ENCODE measurements around the gene SPAAR. TPM values are rescaled to one million over a fixed set of nuclear protein-coding genes. Genes with fewer than 3 reads are reported as not detected.

The SPAAR gene
- total RNA-seq, 1 experiment from 2014 or later: not detected

DNA sequence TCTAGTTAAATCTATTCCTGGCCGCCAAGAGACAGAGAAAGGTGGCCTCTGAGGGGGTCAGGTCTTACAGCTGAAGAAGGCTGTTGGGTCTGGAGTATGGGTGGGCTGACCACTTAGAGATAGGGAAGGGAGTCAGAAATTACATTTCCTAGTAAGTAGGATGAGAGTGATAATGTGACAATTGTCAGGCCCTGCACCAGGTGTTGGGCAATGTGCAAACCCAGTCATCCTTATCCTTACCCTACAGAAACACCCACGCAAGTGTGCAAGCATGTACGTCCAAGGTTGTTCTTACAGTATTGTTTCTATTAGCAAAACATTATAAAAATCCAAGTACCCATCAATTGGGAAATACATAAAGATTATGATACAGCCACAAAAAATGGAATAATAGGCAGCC, 9.5 kb downstream of the SPAAR start:
- no peaks in the 10 kb centered on the region; the same call in 1 of the 2 replicates for H3K27me3 Mint-ChIP-seq (ENCODE audit: low read depth)
- no peak overlapping the region for H2BK5ac ChIP-seq (ENCODE audit: insufficient read length, low read length)
- no peaks in the 10 kb centered on the region for H3K79me2 ChIP-seq (ENCODE audit: insufficient read depth, low read length)
- DNase-seq: no peak
- H3K9ac ChIP-seq (ENCODE audit: extremely low read depth, insufficient read length, low read length): no peak overlapping the region
- WGBS (ENCODE audit: extremely low coverage, insufficient read length, low lambda C conversion rate): no CpG with 5 or more reads among the region's 3 CpGs
- H3K36me3 Mint-ChIP-seq (ENCODE audit: insufficient read depth in 1 of 3, low read depth in 3 of 3): no peaks in the 10 kb centered on the region
- no peak overlapping the region for H4K5ac ChIP-seq (ENCODE audit: insufficient read length, low read depth, low read length)
- H3K27ac ChIP-seq (ENCODE audit: insufficient read length, low read depth, low read length): no peak overlapping the region
- no peak overlapping the region for H3T11ph ChIP-seq (ENCODE audit: low read length)
- H4K20me1 ChIP-seq (ENCODE audit: control insufficient read depth, insufficient read depth, insufficient read length): no peaks in the 10 kb centered on the region
- H2BK20ac ChIP-seq (ENCODE audit: low read depth, low read length, poor library complexity, severe bottlenecking): no peak overlapping the region
- H2AK5ac ChIP-seq (ENCODE audit: insufficient read length, low read length): no peak overlapping the region
- H3K27me3 ChIP-seq (ENCODE audit: insufficient read depth, low read length): no peaks in the 10 kb centered on the region
- H3K4me2 ChIP-seq (ENCODE audit: insufficient read depth, insufficient read length, low read length): no peak overlapping the region
- no peak overlapping the region for H4K8ac ChIP-seq (replicated peaks; ENCODE audit: insufficient read length, low read depth, low read length)
- H3K4ac ChIP-seq (ENCODE audit: low read depth, low read length): no peak overlapping the region
- H3K23ac ChIP-seq (ENCODE audit: insufficient read length, low read depth, low read length): no peak overlapping the region
- H3K4me1 ChIP-seq (ENCODE audit: insufficient read depth, low read length): no peaks in the 10 kb centered on the region
- no peak overlapping the region for H3K56ac ChIP-seq (ENCODE audit: insufficient read length, low read depth, low read length)
- H3K79me1 ChIP-seq (ENCODE audit: insufficient read depth, low read depth, low read length, poor library complexity, severe bottlenecking): no peaks in the 10 kb centered on the region
- H2BK12ac ChIP-seq (ENCODE audit: insufficient read length, low read depth, low read length): no peak overlapping the region
- no peak overlapping the region for H4K91ac ChIP-seq (ENCODE audit: insufficient read length, low read depth, low read length)
- H3K27ac Mint-ChIP-seq: no peak overlapping the region
- H3K4me3 Mint-ChIP-seq: no peak overlapping the region
- H3K9me3 Mint-ChIP-seq: no peaks in the 10 kb centered on the region
- H2BK15ac ChIP-seq (ENCODE audit: low read depth, low read length): no peak overlapping the region
- no peak overlapping the region for H3K14ac ChIP-seq (ENCODE audit: insufficient read depth, low read length)
- no peaks in the 10 kb centered on the region for H3K23me2 ChIP-seq (ENCODE audit: insufficient read length, low read depth, low read length, poor library complexity, severe bottlenecking)
- H3K18ac ChIP-seq (ENCODE audit: insufficient read length, low read depth, low read length): no peak overlapping the region
- no peaks in the 10 kb centered on the region for H3K9me3 ChIP-seq (ENCODE audit: control insufficient read depth, low read depth, low read length)
- TF ChIP-seq, protein P1, sequence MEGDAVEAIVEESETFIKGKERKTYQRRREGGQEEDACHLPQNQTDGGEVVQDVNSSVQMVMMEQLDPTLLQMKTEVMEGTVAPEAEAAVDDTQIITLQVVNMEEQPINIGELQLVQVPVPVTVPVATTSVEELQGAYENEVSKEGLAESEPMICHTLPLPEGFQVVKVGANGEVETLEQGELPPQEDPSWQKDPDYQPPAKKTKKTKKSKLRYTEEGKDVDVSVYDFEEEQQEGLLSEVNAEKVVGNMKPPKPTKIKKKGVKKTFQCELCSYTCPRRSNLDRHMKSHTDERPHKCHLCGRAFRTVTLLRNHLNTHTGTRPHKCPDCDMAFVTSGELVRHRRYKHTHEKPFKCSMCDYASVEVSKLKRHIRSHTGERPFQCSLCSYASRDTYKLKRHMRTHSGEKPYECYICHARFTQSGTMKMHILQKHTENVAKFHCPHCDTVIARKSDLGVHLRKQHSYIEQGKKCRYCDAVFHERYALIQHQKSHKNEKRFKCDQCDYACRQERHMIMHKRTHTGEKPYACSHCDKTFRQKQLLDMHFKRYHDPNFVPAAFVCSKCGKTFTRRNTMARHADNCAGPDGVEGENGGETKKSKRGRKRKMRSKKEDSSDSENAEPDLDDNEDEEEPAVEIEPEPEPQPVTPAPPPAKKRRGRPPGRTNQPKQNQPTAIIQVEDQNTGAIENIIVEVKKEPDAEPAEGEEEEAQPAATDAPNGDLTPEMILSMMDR (conservative IDR thresholded peaks at IDR 0.05): no peak
- H2BK120ac ChIP-seq (ENCODE audit: low read depth, low read length, poor library complexity, severe bottlenecking): no peak overlapping the region
- H3K4me1 Mint-ChIP-seq: peaks cover 8% of the 10 kb centered on the region in 2 experiments
- no peak overlapping the region for H2AFZ ChIP-seq (ENCODE audit: low read length)
